ENCODE measurements around the gene RPL10A. TPM values are rescaled to one million over a fixed set of nuclear protein-coding genes. Genes with fewer than 3 reads are reported as not detected.
A peak's percentile ranks its signal among the peaks of the same experiment; 100 is the strongest.

RPL10A gene
- total and polyA plus RNA-seq, 2 of the 13 experiments (the other 11 are each of a cell fraction or from before 2014, with no cell fraction given) = 1,854 to 2,726 TPM

- TF ChIP-seq ZNF773 (CRISPR knock-in tag; IDR thresholded peaks at IDR 0.05; ENCODE audit: borderline replicate concordance) (no peak), ZFP36L1 (CRISPR knock-in tag; IDR thresholded peaks at IDR 0.05) (no peak), UBTF (CRISPR knock-in tag; IDR thresholded peaks at IDR 0.05) (peak; percentile 26; the same call in 1 of the 2 replicates), KMT2B (CRISPR knock-in tag; IDR thresholded peaks at IDR 0.05) (0 out of 2 replicates have a peak, but pooled peaks have one; percentile 40), U2AF1 (optimal IDR thresholded peaks at IDR 0.05; ENCODE audit: low read depth, low read length) (peak; percentile 66), ZNF235 (CRISPR knock-in tag; IDR thresholded peaks at IDR 0.05; ENCODE audit: borderline replicate concordance) (0 out of 2 replicates have a peak, but pooled peaks have one; percentile 9), FOXO4 (CRISPR knock-in tag; conservative IDR thresholded peaks at IDR 0.05) (no peak), ELF1 (CRISPR knock-in tag; IDR thresholded peaks at IDR 0.05) (no peak), SSRP1 (CRISPR knock-in tag; IDR thresholded peaks at IDR 0.05) (peak; percentile 95), TFDP1 (CRISPR knock-in tag; IDR thresholded peaks at IDR 0.05; ENCODE audit: borderline replicate concordance) (no peak), MATR3 (CRISPR knock-in tag; IDR thresholded peaks at IDR 0.05) (no peak), GATA4 (IDR thresholded peaks at IDR 0.05; ENCODE audit: borderline replicate concordance, low read depth) (no peak), GABPA (IDR thresholded peaks at IDR 0.05; ENCODE audit: low read depth, low read length) (no peak), GABPA (CRISPR knock-in tag; IDR thresholded peaks at IDR 0.05; ENCODE audit: low read depth) (no peak), ZNF225 (CRISPR knock-in tag; IDR thresholded peaks at IDR 0.05) (0 out of 2 replicates have a peak, but pooled peaks have one; percentile 43), NONO (IDR thresholded peaks at IDR 0.05) (no peak), NONO (CRISPR knock-in tag; conservative IDR thresholded peaks at IDR 0.05) (peak; percentile 64), SRSF9 (IDR thresholded peaks at IDR 0.05; ENCODE audit: borderline replicate concordance, insufficient read depth, low read depth, low read length, poor library complexity, severe bottlenecking) (no peak), KDM2A (CRISPR knock-in tag; IDR thresholded peaks at IDR 0.05; ENCODE audit: borderline replicate concordance, low read depth) (0 out of 2 replicates have a peak, but pooled peaks have one; percentile 18), CEBPG (CRISPR knock-in tag; IDR thresholded peaks at IDR 0.05) (no peak)
- TF ChIP-seq, protein P1, sequence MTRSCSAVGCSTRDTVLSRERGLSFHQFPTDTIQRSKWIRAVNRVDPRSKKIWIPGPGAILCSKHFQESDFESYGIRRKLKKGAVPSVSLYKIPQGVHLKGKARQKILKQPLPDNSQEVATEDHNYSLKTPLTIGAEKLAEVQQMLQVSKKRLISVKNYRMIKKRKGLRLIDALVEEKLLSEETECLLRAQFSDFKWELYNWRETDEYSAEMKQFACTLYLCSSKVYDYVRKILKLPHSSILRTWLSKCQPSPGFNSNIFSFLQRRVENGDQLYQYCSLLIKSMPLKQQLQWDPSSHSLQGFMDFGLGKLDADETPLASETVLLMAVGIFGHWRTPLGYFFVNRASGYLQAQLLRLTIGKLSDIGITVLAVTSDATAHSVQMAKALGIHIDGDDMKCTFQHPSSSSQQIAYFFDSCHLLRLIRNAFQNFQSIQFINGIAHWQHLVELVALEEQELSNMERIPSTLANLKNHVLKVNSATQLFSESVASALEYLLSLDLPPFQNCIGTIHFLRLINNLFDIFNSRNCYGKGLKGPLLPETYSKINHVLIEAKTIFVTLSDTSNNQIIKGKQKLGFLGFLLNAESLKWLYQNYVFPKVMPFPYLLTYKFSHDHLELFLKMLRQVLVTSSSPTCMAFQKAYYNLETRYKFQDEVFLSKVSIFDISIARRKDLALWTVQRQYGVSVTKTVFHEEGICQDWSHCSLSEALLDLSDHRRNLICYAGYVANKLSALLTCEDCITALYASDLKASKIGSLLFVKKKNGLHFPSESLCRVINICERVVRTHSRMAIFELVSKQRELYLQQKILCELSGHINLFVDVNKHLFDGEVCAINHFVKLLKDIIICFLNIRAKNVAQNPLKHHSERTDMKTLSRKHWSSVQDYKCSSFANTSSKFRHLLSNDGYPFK (CRISPR knock-in tag; IDR thresholded peaks at IDR 0.05; ENCODE audit: borderline replicate concordance) = no peak
- TF ChIP-seq, protein P2, sequence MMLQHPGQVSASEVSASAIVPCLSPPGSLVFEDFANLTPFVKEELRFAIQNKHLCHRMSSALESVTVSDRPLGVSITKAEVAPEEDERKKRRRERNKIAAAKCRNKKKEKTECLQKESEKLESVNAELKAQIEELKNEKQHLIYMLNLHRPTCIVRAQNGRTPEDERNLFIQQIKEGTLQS (CRISPR knock-in tag; IDR thresholded peaks at IDR 0.05) = no peak
These were observed 5.1 kb downstream of the RPL10A start (continued) for GRCh38 chr6:35473075-35473849.
